ENCODE data around the gene ARPP21. TPM values are rescaled to one million over a fixed set of nuclear protein-coding genes. Genes with fewer than 3 reads are reported as not detected.

Gene ARPP21
- polyA plus RNA-seq, 1 donor (not counting 4 experiments of a cell fraction or from before 2014, with no cell fraction given), result not detected

GRCh38 chr3:35594739-35595138 lies 44.6 kb upstream of the ARPP21 start:
- H3K27me3 ChIP-seq (ENCODE audit: control insufficient read depth, extremely low read depth, insufficient read depth, low read length), result no peaks in the 10 kb centered on the region
- dilution Hi-C loops (cut with MboI; ENCODE audit: extremely low pct_ligation_motif_present, low sequenced_read_pairs), result no loop called here
- no peaks in the 10 kb centered on the region for H3K9me3 ChIP-seq (ENCODE audit: control insufficient read depth, low read depth, low read length)
- H3K4me1 ChIP-seq (ENCODE audit: control insufficient read depth, extremely low read depth, insufficient read depth, low read length), result no peaks in the 10 kb centered on the region
- H3K27ac ChIP-seq (ENCODE audit: control insufficient read depth, insufficient read depth, low read length), result no peak overlapping the region
- H3K79me2 ChIP-seq (ENCODE audit: control insufficient read depth, insufficient read depth, low read length), result no peaks in the 10 kb centered on the region
- no peak overlapping the region for H3K9ac ChIP-seq (ENCODE audit: control insufficient read depth, extremely low read depth, insufficient read depth, low read length)
- TF ChIP-seq EZH2 (IDR thresholded peaks at IDR 0.05; ENCODE audit: low read length), result no peak
- TF ChIP-seq CTCF (optimal IDR thresholded peaks at IDR 0.05 in 1 of 3, IDR thresholded peaks at IDR 0.05 in 1 of 3, conservative IDR thresholded peaks at IDR 0.05 in 1 of 3; ENCODE audit: extremely low read depth in 1 of 3, insufficient read depth in 2 of 3, low read length in 3 of 3), result no peak
- H3K4me2 ChIP-seq (ENCODE audit: control insufficient read depth, extremely low read depth, insufficient read depth, low read depth, low read length), result no peak overlapping the region
- H2AFZ ChIP-seq (ENCODE audit: control insufficient read depth, low read length), result no peak overlapping the region
- H4K20me1 ChIP-seq (ENCODE audit: control insufficient read depth, extremely low read depth, insufficient read depth, low read length), result no peaks in the 10 kb centered on the region
- H3K4me3 ChIP-seq (ENCODE audit: control insufficient read depth in 2 of 3, extremely low read depth in 1 of 3, insufficient read depth in 2 of 3, low read depth in 1 of 3, low read length in 3 of 3), result no peak overlapping the region
- no peak for FAIRE-seq
- DNase-seq (ENCODE audit: low read depth, low spot score), result no peak
- H3K9me1 ChIP-seq (ENCODE audit: control insufficient read depth, extremely low read depth, insufficient read depth, low read length), result no peaks in the 10 kb centered on the region
- H3K36me3 ChIP-seq (ENCODE audit: control insufficient read depth in 2 of 2, extremely low read depth in 1 of 2, insufficient read depth in 2 of 2, low read length in 2 of 2), result no peaks in the 10 kb centered on the region

GRCh38 chr3:35596335-35596995 lies 42.9 kb upstream of the ARPP21 start:
- FAIRE-seq (no peak), DNase-seq (ENCODE audit: low read depth, low spot score) (no peak)
- no peaks in the 10 kb centered on the region for H3K9me3 ChIP-seq (ENCODE audit: control insufficient read depth, low read depth, low read length)
- no peaks in the 10 kb centered on the region for H3K9me1 ChIP-seq (ENCODE audit: control insufficient read depth, extremely low read depth, insufficient read depth, low read length)
- H3K9ac ChIP-seq (ENCODE audit: control insufficient read depth, extremely low read depth, insufficient read depth, low read length), result no peak overlapping the region
- no peak overlapping the region for H2AFZ ChIP-seq (ENCODE audit: control insufficient read depth, low read length)
- no peak overlapping the region for H3K27ac ChIP-seq (ENCODE audit: control insufficient read depth, insufficient read depth, low read length)
- no peak overlapping the region for H3K4me3 ChIP-seq (ENCODE audit: control insufficient read depth in 2 of 3, extremely low read depth in 1 of 3, insufficient read depth in 2 of 3, low read depth in 1 of 3, low read length in 3 of 3)
- H4K20me1 ChIP-seq (ENCODE audit: control insufficient read depth, extremely low read depth, insufficient read depth, low read length), result no peaks in the 10 kb centered on the region
- H3K4me2 ChIP-seq (ENCODE audit: control insufficient read depth, extremely low read depth, insufficient read depth, low read depth, low read length), result no peak overlapping the region
- H3K79me2 ChIP-seq (ENCODE audit: control insufficient read depth, insufficient read depth, low read length), result no peaks in the 10 kb centered on the region
- dilution Hi-C loops (cut with MboI; ENCODE audit: extremely low pct_ligation_motif_present, low sequenced_read_pairs), result no loop called here
- H3K36me3 ChIP-seq (ENCODE audit: control insufficient read depth in 2 of 2, extremely low read depth in 1 of 2, insufficient read depth in 2 of 2, low read length in 2 of 2), result no peaks in the 10 kb centered on the region
- no peaks in the 10 kb centered on the region for H3K4me1 ChIP-seq (ENCODE audit: control insufficient read depth, extremely low read depth, insufficient read depth, low read length)
- H3K27me3 ChIP-seq (ENCODE audit: control insufficient read depth, extremely low read depth, insufficient read depth, low read length), result no peaks in the 10 kb centered on the region
- TF ChIP-seq EZH2 (IDR thresholded peaks at IDR 0.05; ENCODE audit: low read length) (no peak), CTCF (optimal IDR thresholded peaks at IDR 0.05 in 1 of 3, IDR thresholded peaks at IDR 0.05 in 1 of 3, conservative IDR thresholded peaks at IDR 0.05 in 1 of 3; ENCODE audit: extremely low read depth in 1 of 3, insufficient read depth in 2 of 3, low read length in 3 of 3) (no peak)
